Measurements from ENCODE around the gene PHF3.

GRCh38 chr6:63759605-63760105 is 124.1 kb downstream of the PHF3 start:
- no peak for TF ChIP-seq POLR2AphosphoS5 (IDR thresholded peaks at IDR 0.05; ENCODE audit: low read depth, low read length)
- TF ChIP-seq POLR2A (IDR thresholded peaks at IDR 0.05; ENCODE audit: low read depth, low read length), result no peak
- TF ChIP-seq TAF1 (IDR thresholded peaks at IDR 0.05; ENCODE audit: borderline replicate concordance, low read depth, low read length), result no peak

Measured in GM12892 (cell line).